MM.1S (cell line): ENCODE data around the gene FEZ2.

Source experiments
- EZH2 ChIP-seq: fragments of 300-600 bp; sonication (generic); optimal IDR thresholded peaks from 2 replicates; pipeline ENCODE3; 2017; ENCODE audit warnings: low read depth, mild to moderate bottlenecking, antibody characterized with exemption, low read length, mixed read lengths
- EZH2phosphoT487 ChIP-seq: fragments of 300-600 bp; sonication (generic); IDR thresholded peaks from 2 replicates; pipeline ENCODE4 v1.6.1; 2018; ENCODE audit warnings: antibody characterized with exemption, low read length
- TF ChIP-seq, protein P1 (sequence below): fragments of 300-600 bp; sonication (generic); IDR thresholded peaks from 2 replicates; pipeline ENCODE4 v1.5.1; 2016; ENCODE audit warnings: antibody characterized with exemption, low read length, mixed read lengths

DNA sequence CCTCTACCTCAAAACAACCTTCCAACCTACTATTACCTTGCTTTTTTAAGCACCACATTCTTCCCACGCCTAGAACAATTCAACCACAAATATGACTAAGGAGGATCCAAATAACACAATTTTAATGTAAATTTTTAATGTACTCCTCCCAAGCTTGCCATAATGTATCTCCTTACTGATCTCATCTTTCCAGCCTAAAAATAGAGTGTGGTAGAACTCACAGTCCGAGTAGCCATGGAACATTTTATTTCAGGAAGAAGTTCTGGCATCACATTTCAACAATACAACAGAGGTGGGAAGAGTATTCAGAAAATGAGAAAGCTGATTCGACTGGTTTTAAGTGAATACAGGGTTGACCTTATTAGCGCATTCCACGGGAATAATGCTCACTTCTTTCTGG lies 15.4 kb downstream of the FEZ2 start:
- TF ChIP-seq, protein P1, sequence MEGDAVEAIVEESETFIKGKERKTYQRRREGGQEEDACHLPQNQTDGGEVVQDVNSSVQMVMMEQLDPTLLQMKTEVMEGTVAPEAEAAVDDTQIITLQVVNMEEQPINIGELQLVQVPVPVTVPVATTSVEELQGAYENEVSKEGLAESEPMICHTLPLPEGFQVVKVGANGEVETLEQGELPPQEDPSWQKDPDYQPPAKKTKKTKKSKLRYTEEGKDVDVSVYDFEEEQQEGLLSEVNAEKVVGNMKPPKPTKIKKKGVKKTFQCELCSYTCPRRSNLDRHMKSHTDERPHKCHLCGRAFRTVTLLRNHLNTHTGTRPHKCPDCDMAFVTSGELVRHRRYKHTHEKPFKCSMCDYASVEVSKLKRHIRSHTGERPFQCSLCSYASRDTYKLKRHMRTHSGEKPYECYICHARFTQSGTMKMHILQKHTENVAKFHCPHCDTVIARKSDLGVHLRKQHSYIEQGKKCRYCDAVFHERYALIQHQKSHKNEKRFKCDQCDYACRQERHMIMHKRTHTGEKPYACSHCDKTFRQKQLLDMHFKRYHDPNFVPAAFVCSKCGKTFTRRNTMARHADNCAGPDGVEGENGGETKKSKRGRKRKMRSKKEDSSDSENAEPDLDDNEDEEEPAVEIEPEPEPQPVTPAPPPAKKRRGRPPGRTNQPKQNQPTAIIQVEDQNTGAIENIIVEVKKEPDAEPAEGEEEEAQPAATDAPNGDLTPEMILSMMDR = no peak
- TF ChIP-seq EZH2phosphoT487 (no peak), EZH2 (no peak)
